Activated CD4-positive, alpha-beta T cell treated with anti-CD3 and anti-CD28 coated beads, Interleukin-2, Interleukin-6, amounts not matched to agents 100 ng/mL and 50 ng/mL, durations not matched to agents 16 hours and 8 hours (primary cell): Measurements from ENCODE around the gene MYOT.
"Not testable (repeated sequence)": the region's sequence is repeated elsewhere in the genome, so short reads cannot be mapped to it uniquely, and the experiment has no call there.

ENCODE experiments used
- DNase-seq: peaks from one replicate; pipeline ENCODE4 v3.0.0-alpha.2; 2020

Gene MYOT

DNA sequence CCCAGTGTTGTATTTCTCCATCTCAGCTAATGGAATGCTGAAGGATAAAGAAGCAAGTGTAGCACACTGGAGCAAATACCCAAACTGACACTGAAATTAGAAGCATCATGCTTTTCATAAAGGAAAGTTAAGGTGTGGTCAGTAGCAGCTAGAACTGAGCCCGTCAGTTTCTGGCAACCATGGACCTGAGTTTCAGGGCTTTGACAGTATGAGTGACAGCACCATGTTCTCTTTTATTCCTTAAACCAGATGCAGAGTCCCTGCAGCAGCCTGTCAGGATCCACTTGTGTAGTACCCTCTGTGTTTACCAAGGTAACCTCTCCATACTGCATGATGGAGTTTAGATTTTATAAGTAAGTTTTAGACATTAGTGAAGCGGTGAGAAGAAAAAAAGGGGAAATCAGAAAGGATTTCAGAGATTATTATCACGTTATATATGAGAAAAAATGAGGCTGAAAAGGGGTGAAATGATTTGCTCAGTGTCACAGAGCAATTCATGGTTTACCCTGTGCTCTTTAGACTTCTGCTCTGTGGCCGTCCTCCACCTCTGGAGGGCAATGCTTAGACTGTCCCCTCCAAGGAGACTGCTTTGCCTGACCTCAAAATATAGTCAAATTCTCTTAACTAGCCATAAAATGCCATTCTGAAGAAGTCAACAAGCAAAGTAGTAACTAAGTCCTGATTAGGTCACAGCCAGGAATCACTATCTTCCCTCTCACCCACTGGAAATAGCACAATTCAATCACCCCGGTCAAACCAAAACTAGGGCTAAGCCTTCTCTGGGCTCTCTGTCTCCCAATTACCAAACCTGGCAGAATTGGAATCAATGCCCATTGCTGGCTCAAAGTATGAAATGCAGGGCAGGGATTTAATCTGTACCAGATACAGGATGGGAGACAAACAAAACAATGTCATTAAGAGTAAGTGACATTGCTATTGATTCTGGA lies 10.5 kb upstream of the MYOT start:
- no peak for DNase-seq

DNA sequence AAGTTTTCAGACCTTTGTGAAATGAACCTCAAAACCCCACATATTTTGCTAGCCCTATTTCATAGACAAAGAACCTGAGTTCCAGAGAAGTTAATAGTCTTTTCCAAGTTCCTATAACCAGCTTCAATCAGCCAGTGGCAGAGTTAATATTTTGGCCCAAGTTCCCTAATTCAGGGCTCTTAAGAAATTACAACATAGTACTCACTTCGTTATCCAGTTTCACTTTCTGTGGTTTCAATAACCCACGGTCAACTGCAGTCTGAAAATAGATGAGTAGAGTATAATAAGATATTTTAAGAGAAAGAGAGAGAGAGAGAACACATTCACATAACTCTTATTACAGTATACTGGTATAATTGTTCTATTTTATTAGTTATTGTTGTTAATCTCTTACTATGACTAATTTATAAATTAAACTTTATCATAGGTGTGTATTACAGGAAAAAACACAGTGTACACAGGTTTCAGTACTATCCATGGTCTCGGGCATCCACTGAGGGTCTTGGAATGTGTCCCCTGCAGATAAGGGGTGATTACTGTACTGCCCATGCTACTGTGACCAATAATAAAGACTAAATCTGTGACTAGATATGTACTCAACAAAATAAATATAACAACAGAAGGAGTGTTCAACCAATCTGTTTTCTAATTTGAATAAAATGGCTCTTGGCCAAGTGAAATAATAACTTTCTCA lies 9.3 kb upstream of the MYOT start:
- DNase-seq: peak; percentile 13

DNA sequence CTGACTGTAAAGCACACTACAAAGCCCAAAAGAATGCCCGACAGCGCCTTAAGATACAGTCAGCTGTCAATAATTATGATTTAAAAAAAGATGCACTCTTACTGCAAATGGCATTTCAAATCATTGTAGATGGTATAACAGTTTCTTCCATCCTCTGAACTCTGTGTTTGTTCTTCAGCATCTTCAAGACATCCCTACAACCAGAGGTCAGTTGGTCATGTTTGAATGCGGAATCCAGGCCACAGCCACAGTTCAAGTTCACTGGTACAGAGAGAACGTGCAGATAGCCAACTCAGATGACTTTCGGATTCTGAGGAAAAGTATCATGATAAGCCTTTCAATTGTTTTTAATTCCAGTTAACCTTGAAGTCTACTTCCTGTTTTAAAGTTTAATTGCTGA lies 8.7 kb upstream of the MYOT start:
- DNase-seq: no peak

DNA sequence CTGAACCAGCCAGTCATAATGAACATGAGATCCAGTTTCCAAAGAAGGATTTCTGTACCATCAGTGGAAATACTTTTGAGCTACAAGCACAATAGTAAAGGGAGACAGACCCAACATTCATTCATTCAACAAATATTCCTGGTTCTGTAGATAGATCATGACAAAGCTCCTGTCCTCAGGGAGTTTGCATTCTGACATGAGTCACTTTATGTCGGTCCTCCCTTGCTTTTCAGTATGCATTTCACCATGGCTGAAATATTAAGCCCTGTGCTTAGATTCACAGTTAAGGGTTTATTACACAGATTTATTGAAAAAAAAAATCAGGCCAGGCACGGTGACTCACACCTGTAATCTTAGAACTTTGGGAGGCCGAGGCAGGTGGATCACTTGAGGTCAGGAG lies 5.4 kb upstream of the MYOT start:
- DNase-seq: no peak

DNA sequence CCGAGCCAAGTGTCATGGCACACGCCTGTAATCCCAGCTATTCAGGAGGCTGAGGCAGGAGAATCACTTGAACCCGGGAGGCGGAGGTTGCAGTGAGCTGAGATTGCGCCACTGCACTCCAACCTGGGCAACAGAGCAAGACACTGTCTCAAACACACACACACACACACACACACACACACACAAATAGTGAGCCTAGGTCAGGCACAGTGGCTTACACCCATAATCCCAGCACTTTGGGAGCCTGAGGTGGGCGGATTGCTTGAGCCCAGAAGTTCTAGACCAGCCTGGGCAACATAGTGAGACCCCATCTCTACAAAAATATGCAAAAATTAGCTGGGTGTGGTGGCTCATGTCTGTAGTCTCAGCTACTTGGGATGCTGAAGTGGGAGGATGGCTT lies 4.0 kb upstream of the MYOT start:
- DNase-seq: not testable (repeated sequence)

DNA sequence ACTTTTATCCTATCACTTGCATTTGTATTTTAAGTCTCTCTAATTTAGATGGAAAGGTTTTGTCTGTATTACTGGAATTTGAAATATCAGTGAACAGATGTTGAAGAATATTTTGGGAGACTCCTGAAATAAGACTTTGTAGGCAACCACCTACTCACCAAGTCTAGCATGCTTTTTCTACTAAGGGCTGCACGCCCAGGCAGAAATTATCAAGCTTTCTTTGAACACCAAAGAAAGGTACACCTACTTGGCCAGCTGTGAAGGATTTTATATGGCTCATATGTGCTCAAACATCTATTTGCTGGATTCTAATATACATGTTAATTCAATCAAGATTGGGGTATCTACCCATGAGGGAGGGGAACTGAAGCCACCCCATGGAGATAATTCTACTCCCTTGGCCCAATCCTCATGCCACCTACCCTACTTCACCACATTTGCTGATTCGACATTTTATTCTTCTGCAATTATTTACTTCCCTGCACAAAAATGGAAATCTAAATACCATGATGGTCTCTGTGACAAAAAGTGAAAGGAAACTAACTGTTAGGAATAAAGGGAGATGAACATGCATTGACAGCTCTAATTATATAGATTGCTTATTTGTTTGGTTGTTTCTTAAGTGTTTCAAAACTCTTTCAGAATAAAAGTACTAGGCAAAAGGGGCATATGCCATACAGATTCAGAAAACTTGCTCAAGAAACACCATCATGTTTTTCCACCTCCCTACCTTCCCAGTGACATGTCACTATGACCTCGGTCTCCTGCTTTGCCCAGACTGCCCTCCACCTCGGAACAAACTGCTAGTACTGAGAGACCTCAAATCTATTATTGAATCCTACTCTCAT lies 895 bp upstream of the MYOT start:
- no peak for DNase-seq

DNA sequence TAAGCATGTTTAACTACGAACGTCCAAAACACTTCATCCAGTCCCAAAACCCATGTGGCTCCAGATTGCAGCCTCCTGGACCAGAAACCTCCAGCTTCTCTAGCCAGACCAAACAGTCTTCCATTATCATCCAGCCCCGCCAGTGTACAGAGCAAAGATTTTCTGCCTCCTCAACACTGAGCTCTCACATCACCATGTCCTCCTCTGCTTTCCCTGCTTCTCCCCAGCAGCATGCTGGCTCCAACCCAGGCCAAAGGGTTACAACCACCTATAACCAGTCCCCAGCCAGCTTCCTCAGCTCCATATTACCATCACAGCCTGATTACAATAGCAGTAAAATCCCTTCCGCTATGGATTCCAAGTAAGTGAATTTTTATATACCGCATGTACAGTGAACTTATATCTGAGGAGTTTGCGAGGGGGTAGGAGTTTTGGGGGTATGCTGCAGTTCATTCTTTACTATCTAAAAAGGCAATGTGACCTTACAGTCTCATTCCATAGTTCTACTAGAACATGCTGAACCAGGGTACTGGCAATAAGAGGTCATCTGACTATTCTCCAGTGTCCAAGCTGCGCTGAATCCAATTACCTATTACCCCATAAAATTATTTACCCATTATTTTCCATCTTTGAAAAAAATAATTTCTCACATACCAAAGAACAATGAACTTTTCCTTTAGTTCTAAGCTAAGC lies 3.1 kb downstream of the MYOT start:
- DNase-seq: no peak

DNA sequence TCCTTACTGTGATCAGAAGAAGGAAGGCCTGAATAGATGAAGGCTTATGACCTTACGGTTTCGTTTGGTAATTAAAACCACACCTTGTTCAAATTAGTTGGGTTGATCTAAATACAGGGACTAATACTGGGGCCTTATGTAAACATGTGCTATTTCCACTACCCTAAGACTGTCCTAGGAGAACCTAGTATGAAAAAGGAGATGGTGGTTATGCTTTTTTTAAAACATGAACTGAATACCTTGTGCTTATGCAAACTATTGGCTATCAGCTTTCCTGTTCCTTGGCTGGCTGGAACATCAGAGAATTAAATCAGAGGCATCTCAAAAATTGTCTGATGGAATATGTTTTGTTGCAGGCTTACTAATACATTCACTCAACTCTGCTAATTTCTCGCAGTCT lies 3.9 kb downstream of the MYOT start:
- no peak for DNase-seq

DNA sequence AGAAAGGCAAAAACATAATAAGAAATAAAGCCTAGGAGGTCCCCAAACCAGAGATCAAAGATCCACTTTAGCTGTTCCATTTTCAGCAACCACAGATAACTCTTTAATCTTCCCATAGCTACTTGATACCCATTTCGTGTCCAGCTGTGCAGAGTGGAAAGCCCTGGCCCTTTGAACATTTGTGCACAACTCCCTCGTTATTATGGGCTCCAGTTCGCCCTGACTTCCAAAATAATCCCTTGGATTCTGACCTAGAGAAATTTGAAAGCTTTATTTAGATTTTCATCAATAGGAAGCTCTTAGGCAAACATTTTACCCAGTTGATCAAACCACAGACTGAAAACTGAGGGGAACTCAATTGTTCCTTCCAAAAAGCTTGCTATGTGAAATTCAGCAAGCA lies 4.8 kb downstream of the MYOT start:
- no peak for DNase-seq

DNA sequence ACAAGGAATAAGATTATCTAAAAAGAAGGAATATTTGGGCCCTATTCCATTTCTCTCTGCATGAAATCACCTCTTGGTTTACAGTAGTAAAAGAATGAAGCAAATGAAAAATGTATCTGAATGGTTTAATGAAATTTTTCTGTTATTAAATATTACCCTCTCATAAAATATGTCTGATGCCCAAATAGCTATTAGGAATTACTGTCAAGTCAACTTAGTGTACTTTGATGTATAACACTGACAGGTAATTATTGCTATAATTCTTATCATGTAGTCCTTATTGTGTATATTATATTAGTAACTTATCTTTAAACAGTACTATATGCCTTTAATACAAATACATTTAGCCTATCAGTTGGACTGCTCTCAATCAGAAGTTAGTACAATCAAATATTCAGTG lies 8.4 kb downstream of the MYOT start:
- no peak for DNase-seq

DNA sequence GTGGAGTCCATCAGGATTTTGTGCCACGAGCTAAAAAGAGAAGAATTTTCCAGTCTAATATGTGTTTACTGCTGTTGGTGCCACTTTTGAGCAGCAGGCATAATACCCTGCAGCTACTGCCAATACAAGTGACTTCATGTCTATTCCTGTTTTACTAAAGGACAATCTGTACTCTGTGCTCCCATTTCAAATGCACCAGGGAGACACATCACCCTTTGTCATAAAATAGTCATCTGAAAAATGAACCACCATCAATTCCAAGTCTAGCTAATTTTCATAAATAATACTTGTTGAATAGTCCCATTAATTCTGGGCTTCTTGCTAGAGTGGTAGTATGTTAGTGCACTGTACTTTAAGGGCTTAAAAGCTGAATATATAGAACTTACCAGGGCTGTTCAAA lies 12.7 kb downstream of the MYOT start:
- no peak for DNase-seq

DNA sequence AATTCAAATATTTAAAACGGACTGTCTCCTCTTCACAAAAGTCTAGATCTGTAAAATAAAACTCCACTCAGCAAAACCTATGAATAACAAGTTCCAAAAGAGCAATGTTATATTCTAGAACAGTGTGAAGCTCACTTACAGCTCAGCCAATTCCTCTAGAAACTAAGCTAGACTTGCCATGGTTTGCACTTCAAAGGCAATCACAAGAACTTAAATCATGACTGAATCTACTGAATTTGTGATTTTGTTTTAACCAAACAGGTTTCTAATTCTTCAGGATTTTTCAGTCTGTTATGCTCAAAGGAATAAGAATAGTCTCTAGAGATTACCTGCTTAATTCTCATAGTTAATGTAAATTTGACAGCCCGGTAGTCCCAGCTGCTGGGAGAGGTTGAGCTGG lies 20.2 kb downstream of the MYOT start:
- no peak for DNase-seq

DNA sequence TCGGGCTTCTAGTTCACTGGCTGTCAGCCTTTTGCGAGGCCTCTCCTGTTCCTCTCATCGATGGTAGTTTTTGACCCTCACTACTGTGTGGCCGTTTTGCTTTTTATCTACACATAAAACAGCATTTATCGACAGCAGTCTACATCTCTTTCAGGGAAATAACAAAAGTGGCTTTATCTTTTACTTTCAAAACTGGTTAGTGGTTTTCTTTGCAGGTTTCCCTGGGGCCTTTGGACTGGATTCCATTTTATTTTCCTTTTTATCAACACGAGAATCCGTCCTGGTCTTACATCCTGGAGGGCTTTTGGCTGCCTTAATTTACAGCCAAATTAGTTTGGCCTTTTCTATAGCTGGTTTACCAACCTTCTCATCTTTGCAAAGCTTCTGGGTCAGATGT lies 20.8 kb downstream of the MYOT start:
- peak; percentile 3 for DNase-seq

DNA sequence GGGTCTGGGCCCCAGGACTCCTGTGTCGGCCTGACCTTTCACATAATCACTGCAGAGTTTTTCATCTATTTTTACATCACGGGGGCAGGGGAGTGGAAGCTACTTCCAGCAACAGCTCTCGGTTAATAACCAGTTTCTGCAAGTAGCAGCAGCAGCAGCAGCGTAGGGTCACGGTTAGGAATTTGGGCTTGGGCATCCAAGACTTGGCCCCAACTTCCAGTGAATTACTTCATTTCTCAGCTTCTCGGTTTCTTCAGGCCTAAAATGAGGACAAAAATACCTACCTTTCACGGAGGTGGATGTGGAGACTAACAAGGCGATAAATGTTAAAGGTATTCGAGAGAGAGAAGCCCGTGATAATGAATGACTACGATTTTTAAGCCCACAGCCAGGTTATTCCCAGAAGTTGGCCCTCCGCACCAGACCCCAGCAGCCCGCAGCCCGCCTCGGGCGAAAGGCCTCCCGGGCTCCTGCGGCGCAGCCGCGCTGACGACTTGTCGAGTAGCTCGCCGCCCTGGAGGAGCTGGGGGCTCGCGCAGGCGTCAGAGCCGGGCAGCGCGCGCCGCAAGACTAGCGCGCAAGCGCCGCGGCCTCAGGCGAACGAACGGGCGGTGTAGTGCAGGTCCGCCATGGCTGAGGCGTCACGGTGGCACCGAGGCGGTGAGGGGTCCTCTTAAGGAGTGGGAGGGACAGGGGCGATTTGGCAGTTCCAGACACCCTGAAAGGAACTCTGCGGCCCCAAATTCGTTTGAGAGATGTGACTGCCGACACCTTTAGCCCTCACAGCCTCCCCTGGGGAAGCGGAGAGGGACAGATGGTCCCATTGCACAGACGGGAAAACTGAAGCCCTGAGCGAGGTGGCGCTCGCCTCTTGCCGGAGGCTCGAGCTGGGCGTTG lies 21.5 kb downstream of the MYOT start, which contains the start of gene PKD2L2:
Gene PKD2L2 (plus strand): TSS at position 595 of the 897 bp plus-strand sequence. CDS start 35 bp downstream, at position 630.
- peak; percentile 92 for DNase-seq

DNA sequence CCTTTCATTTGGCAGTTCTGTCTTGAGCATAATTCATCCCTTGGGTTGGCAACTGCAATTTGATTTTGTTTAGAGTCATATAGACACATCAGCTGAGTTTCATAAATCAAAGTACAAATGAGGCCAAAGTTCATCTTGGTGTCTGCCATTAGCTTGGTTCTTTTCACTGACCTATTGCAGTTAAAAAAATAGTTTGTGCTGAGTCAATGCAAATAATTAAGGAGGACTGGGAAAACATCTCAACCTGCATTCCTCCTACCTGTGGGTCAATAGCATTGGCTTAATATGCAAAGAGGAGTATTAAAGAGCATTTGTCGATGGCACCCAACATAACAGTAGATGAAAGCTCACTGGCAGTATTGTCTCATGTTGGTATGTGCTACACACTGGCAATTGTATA lies 23.2 kb downstream of the MYOT start:
- no peak for DNase-seq

DNA sequence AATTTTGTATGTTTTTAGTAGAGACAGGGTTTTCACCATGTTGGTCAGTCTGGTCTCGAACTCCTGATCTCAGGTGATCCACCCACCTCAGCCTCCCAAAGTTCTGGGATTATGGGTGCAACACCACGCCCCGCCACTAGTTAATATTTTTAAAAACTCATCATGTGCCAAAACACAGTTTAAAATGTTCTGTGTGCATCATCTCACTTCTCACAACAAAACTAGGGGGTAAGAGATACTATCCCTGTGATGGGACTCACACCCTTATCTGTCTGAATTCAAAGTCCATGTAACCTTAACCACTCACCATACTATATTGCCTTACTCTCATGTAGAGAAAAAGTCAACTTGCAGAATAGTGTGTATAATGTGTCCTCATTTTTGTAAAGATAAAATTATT lies 24.2 kb downstream of the MYOT start:
- DNase-seq: peak; percentile 8

DNA sequence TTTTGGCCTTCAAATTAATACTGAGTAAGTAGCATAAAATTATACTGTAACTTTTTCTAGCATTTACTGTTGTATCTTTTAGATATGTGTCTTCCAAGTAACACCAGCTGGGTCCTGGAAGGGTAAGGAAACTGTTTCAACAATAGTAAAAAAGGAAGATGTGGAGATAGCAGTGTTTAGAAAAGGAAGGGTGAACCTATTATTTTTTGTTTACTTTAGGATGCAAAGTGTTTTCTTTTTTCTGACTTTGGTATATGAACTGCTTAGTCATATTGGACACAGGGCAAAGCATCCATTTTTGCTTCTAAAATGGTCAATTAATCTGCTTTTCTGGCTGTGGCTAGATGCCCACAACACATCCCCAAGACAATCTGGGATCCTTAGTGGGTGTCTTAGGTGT lies 26.9 kb downstream of the MYOT start:
- no peak for DNase-seq

DNA sequence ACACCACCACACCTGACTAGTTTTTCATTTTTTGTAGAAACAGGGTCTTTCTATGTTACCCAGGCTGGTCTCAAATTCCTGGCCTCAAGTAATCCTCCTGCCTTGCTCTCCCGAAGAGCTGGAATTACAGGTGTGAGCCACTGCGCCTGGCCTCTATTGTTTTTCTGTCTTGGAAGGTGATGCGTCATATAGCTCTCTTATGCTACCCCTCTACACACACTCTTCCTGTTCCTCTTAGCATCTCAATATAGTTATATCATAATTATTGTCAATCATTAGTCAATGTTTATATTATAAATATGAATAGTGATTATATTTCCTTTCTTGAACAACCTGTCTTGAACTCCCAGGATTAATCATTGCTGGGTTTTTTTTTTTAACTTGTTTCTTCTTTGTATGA lies 28.9 kb downstream of the MYOT start:
- no peak for DNase-seq

DNA sequence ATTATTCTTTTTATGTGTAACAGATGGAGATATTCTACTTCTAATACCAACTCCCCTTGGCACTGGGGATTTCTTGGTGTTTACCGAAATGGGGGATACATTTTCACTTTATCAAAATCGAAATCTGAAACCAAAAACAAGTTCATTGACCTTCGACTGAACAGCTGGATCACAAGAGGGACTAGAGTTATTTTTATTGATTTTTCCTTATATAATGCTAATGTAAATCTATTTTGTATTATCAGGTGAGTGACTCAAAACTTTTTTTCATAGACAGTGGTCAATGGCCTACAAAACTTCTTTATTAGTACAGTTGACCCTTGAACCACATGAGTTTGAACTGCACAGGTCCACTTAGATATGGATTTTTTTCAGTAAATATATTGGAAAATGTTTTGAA lies 31.8 kb downstream of the MYOT start:
- no peak for DNase-seq

DNA sequence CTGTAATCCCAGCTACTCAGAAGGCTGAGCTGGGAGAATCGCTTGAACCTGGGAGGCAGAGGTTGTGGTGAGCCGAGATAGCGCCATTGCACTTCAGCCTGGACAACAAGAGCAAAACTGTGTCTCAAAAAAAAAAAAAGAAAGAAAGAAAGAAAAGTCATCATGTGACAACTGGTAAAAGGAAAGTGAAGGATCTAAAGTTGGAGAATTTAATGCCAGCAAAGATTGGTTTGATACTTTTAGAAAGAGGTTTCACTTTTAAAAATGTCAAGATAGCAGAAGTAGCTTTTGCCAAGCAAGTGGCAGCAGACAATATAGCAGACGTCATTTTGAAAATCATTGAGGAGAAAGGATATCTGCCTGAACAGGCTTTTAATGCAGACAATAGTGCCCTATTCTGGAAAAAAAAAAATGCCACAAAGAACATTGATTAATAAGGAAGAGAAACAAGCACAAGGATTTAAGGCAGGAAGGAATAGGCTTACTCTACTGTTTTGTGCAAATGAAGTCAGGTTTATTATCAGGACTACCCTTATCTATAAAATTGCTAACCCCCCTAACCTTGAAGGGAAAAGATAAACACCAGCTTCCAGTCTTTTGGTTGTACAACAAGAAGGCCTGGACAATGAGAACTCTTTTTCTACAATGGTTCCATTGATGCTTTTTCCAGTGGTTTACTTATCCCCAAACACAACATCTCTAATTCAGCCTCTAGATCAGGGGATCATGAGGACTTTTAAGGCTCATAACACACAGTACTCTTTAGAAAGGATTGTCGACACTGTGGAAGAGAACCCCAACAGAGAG lies 33.6 kb downstream of the MYOT start:
- no peak for DNase-seq
